Measurements from ENCODE around the gene PDHA1.

The PDHA1 gene

DNA sequence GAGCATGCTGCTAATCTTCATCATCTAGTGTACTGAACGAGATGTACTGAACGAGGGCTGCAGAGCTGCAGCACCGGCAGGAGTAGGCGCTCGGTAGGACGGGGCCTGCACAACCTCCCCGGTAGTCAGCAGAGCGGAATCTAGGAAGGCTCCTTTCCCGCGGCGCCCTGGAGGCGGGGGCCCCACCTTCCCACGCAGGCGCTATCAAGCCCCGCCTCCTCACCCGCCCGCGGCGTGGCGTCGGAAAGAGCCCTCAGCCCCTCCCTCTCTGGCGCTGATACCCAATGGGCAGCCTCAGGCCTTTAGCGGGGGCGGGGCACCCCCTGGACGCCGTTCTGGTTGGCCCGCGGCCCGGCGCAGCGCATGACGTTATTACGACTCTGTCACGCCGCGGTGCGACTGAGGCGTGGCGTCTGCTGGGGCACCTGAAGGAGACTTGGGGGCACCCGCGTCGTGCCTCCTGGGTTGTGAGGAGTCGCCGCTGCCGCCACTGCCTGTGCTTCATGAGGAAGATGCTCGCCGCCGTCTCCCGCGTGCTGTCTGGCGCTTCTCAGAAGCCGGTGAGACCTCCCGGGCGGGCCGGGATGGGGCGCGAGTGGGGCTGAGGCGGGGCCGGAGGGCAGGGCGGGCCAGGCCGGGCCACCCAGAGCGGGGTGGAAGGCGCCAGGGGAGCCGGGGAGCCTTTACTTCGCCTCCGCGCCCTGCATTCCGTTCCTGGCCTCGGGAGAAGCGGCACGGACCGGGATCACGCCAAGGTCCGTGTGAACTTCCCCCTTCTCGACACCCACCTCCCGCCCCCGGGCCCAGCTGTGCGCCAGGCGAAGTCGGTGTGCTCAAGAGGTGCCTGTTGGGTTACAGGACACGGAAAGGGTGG lies at the start of gene PDHA1:
PDHA1 (plus strand) TSS at position 393 of the 874 bp plus-strand sequence; CDS start at position 504, 111 bp downstream.
- DNase-seq (ENCODE audit: low read depth in 1 of 2, low spot score in 1 of 2) = peak; percentile 78 to 83

DNA sequence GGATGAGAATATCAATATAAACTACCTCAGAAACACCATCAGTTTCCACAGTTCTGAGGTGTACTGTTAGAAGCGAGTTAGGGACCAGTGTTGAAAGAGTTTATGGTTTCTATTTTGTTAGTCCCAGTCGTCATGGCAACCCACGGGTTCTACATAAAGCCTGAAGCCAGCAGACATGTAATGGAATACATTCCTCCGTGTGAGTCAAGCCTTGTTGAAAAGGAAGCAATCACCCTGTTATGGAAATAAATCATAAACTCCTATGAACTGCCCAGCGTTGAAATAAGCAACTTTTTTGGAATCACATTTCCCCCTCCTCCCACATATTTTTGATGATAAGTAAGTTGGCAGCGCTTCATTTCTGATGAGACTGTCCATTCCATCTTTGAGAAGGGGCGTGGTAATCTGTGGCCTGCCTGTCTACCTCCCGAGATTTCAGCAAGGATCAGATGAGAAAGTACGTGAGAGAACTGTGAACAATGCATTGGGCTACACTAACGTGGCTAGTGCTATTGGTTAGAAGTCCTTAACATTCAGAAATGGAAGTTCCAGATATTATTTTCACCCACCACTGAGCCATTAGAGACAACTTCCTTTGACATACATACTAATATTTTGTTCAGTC lies 40.4 kb upstream of the PDHA1 start:
- DNase-seq (ENCODE audit: low read depth in 1 of 2, low spot score in 1 of 2) = no peak

DNA sequence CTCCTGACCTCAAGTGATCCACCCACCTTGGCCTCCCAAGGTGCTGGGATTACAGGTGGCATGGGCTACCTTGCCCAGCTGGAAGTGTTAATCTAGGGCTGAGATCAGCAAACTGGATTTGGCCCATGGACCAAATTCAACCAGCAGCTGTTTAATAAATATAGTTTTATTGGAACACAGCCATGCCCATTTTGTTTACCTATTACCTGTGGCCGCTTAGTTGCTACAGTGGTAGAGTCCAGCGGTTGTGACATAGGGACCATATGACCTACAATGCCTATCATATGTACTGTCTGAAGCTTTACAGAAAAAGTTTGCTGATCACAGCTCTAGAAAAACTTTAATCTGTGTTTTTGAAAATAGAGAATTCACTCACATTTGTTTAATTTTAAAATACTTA lies 17.2 kb upstream of the PDHA1 start:
- no peak for DNase-seq (ENCODE audit: low read depth in 1 of 2, low spot score in 1 of 2)

DNA sequence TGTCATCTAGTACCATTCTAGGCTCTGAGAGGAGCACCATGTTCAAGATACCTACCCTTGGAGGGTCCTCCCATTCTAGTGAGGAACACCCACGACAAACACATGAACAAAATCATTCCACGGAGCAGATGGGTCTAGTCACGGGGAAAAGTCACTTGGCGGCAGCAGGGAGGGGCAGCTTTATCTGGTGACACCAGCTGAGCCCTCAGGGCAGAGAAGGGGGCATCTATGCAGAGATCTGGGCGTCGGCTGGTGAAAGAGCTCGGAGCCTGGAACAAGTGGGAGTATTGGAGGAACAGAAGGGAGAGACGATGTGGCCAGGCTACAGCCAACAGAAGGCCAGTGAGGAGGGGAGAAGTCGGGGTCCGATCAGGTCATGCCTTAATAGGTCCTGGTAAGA lies 11.9 kb upstream of the PDHA1 start:
- DNase-seq (ENCODE audit: low read depth in 1 of 2, low spot score in 1 of 2) = no peak

DNA sequence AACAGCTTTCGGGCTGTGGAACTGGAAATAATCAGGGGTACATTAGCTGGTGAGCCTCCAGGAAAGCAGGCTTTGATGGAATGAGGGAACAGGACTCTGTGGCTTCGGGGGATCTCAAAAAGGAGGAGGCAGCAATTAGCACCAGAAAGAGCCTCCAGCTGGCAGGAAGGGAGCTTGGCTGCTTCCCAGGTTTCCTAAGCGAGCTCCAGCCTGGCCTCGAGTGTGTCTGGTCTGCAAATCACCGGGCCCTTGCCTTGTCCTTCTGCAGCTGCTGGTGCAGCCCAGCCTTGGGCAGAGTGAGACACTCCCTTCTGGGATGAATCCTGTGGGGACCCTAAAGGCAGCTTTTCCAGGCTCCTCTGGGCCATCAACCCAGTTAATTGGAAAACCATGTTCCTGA lies 10.7 kb upstream of the PDHA1 start:
- no peak for DNase-seq (ENCODE audit: low read depth in 1 of 2, low spot score in 1 of 2)

DNA sequence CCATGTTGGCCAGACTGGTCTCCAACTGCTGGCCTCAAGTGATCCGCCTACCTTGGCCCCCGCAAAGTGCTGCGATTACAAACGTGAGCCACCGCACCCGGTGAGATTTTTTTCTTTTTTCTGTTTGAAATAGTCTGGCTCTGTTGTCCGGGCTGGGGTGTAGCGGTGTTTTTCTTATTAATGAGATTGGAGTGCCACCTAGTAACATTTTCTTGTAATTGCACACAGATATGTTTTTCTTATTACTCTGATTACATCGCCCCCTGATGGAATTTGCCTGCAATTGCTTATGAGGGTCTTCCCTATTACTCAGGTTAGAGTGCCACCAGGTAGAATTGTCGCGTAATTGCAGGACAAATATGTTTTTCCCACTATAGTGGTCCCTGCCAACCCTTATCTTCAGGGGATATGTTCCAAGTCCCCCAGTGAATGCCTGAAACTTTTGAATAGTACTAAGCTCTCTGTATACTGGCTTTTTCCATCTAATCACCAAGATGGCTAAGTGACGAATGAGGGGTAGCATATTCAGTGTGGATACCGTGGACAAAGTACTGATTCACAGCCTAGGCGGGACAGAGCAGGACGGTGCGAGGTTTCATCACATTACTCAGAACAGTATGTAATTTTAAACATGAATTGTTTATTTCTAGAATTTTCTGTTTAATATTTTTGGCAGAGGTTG lies 8.6 kb upstream of the PDHA1 start:
- no peak for DNase-seq (ENCODE audit: low read depth in 1 of 2, low spot score in 1 of 2)

DNA sequence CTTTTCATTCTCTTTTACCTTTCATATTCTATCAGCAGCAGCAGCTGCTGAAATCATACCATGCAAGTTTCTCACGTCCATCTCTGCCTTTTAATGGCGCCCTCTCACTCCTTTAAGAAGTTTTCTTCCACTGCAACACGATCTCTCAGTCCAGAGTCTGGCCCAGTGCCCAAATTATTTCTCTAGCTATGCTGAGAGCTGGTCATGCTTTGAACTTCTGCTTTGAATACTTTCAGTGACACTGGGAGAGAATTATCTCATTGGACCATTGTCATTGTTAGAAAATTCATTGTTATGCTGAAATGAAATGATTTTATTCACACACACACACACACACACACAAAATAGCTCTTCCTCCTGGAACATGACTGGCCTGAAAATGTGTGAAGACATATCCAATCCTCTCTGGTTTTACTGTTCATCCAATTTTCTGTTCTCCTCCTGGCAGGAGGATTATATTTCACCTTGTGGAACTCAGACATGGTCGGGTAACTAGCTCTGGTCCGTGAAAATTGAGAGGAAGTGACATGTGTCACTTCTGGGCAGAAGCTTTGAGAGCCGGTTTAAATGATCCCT lies 1.3 kb upstream of the PDHA1 start:
- no peak for DNase-seq (ENCODE audit: low read depth in 1 of 2, low spot score in 1 of 2)

DNA sequence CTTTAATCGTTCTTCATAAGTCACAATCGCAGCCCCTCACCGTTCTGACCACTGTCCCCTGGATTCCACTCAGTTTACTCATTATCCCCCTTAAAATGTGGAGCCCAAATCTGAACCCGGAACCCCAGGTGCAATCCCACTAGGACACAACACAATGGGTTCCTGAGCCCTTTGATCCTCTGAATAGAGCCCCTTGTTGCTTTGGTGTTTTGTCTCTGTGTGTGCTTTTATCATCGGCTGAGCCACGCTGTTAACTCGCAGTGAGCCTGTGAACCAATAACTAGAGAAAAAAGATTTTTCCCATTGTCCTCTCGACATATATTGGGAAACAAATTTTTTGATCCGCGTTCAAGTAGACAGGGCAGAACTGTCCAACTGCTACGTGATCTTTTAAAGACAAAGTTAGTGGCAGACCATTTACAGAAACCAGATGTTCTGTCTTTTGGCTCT lies 617 bp upstream of the PDHA1 start:
- DNase-seq (ENCODE audit: low read depth in 1 of 2, low spot score in 1 of 2) = no peak

DNA sequence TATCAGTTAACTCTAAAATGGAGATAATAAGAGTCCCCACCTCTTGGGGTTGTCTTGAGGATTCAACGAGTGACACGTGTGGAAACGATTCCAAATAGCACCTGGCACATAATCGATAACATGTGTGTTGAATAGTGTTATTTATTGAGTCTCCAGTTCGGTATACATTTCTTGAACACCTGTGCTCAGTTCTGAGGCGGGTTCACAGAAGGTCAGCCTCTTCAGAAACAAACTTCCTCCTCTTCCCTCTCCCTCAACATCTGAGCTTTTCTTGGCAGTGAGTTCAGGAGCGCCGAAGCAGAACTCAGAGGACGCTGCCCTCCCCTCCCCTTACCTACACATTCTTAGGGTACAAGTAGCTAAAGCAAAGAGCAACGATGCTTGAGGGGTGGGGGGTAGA lies 934 bp downstream of the PDHA1 start:
- DNase-seq (ENCODE audit: low read depth in 1 of 2, low spot score in 1 of 2) = no peak

DNA sequence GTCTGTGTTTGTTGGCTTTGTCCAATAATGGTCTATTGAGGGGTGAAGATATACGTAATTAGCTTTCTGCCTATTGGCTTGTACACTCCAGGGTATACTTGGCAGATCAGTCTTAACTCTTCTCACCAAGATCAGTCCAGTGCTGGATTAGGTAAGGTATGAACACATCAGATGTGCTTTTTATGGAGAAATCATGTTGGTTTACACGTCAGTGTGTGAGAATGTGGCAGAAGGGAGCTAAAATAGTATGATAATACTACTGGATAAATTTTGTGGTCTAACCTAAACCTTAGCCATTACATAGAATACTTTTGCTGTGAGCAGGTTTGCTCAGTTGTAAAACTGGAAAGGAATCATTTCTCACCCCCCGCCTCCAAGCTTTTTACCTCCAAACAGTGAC lies 4.2 kb downstream of the PDHA1 start:
- DNase-seq (ENCODE audit: low read depth in 1 of 2, low spot score in 1 of 2) = no peak

DNA sequence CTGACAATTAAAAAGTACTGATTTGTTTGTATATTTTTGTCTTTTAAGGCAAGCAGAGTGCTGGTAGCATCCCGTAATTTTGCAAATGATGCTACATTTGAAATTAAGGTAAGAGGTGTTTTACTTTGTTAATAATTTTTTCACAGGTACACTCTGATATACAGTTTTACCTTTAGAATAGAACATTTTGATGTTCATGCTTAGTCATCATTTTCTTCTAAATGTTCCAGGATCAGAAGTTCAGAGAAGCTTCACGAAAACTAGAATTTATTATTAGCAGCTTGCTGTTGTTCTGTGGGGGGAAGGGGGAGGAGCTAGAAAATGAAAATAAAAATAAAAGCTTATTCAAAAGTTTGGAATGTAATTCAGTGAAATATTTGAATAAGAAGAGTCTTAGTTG lies 5.5 kb downstream of the PDHA1 start:
- no peak for DNase-seq (ENCODE audit: low read depth in 1 of 2, low spot score in 1 of 2)

DNA sequence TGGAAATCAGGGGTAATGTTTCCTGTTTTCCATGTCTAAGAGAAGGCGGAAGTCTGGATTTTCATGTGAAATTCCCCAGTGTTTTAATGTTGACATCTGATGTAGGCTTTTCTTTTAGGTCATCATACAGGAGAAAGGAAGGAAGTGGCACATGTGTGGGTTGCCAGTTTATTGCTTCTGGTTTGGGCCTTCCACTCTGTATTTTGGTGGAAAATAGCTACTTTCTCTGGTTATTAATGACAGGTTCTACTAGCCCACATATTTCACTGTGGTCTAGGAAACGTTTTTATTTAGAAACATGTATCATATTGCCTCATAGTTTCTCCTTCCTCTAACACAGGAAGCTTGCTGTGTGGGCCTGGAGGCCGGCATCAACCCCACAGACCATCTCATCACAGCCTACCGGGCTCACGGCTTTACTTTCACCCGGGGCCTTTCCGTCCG lies 7.2 kb downstream of the PDHA1 start:
- DNase-seq (ENCODE audit: low read depth in 1 of 2, low spot score in 1 of 2) = no peak

DNA sequence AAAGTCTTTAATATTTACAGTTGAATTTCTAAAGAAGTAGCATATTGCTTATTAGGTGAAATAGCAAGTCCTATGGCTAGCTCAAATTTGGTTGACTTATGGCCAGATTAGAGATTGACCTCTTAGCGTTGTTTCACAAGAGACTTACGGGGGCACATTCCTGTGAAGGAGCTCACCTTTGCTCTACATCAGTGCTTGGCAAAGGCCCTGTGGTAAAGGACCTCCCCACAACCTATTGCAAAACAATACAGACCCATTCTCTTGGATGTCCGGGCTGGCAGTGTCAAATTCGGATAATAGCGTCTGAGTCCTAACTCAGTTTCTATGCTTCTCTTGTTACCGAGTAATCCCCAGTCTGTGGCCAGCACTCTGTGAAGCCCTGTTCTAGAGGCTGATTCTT lies 10.9 kb downstream of the PDHA1 start:
- DNase-seq (ENCODE audit: low read depth in 1 of 2, low spot score in 1 of 2) = no peak

DNA sequence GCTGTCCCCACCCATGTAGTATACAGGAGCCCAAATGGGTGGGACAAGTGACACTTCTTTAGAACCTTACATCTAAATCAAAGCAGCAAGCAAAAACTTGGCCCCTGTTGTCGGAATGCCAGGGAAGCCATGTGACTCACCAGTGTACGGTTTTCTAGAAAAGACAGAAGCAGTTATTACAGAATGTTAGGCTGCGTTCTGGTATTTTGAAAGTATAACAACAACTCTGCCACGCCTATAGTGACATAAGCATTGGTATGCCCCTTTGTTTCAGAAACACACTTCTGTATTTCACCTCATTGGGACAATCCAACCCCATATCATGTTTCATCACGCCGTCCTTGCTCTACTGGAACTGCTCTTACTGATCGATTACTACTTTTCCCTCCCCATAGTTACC lies 14.8 kb downstream of the PDHA1 start:
- DNase-seq (ENCODE audit: low read depth in 1 of 2, low spot score in 1 of 2) = no peak

DNA sequence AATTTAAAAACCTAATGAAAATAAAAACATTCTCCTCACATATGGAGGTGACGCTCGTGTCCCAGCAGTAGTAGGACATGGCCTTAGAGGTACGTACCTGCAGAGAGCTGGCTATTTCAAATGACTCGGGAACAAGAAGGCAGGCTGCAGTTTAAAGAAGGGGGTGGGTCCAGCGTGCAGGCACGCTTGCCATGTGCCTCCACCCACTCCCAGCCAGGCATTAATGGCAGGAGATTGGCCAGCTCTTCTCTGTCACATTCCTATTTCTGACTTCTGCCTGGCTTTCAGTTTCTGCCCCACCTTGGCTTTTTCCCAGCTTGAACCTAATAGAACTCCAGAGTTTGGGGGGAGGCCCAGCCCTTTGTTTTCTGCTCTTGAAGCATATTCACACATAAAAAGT lies 17.2 kb downstream of the PDHA1 start:
- no peak for DNase-seq (ENCODE audit: low read depth in 1 of 2, low spot score in 1 of 2)

DNA sequence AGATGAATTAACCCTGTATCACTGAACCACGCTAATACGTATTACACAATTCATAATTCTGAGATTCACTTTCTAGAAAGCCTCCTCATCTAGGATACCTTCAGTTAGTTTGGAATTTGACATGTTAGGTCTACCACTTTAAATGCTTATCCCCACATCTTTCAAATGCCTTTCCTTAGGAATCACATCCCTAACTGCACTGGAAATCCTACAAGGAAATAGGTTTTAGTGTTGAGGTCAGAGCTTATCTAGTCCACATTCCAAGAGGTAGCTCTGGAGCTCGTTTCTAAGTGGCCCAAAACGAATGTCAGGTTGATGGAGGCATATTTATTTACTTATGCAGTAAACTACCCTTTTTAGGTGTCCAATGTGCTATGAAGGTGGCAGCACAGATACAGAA lies 18.0 kb downstream of the PDHA1 start:
- DNase-seq (ENCODE audit: low read depth in 1 of 2, low spot score in 1 of 2) = no peak

DNA sequence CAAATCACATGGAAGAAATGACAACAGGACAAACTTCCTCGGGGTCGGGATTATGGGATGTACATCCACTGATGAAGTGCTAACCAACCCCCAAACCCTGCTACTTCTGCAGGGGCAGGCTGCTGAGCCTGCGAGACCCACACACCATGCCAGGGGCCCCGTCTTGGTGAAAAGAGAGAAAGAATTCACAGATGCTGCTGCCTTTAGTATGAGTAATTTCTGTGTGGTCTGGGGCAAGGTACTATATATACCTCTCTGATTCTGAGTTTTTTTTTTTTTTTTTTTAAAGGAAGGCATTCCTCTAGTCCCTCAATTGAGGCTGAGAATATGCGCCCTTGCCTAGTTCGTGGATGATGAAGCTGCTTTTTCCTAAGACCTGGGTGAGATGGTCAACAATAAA lies 24.8 kb downstream of the PDHA1 start:
- DNase-seq (ENCODE audit: low read depth in 1 of 2, low spot score in 1 of 2) = no peak

DNA sequence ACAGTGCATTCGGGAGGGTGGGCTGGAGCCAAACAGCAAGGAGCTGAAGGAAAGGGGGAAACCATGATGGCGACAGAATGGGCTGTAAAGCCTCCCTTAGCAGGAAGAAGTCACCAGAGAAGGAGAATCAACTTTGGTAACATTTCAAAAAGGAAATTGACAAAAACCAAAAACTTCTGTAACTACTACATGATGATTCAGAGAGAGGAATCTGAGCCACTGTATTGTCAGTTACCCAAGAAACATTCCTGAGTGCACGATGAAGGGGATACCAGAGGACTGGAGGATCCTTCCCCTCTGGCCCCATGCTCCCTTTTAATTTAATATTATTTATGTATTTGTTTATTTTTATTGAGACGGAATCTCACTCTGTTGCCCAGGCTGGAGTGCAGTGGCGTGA lies 26.3 kb downstream of the PDHA1 start:
- DNase-seq (ENCODE audit: low read depth in 1 of 2, low spot score in 1 of 2) = no peak

DNA sequence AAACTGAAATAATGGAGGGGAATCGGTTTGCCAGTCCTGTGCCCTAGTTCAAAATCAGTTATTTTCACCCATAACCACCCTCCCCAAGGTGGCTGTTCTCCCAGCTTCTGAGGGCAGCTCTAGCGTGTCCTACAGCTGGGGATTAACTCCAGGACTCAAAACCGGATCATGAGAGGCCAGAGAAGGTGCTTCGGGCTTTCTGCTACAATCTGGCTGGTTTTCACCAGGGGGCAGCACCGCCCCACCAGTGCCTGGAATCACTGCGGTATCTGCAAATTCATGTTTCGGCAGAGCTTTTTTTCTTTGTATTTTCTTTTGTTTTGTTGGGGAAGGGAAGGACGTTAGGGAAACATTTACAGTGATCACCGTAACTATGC lies 28.4 kb downstream of the PDHA1 start:
- peak; percentile 31 to 47 for DNase-seq (ENCODE audit: low read depth in 1 of 2, low spot score in 1 of 2)

DNA sequence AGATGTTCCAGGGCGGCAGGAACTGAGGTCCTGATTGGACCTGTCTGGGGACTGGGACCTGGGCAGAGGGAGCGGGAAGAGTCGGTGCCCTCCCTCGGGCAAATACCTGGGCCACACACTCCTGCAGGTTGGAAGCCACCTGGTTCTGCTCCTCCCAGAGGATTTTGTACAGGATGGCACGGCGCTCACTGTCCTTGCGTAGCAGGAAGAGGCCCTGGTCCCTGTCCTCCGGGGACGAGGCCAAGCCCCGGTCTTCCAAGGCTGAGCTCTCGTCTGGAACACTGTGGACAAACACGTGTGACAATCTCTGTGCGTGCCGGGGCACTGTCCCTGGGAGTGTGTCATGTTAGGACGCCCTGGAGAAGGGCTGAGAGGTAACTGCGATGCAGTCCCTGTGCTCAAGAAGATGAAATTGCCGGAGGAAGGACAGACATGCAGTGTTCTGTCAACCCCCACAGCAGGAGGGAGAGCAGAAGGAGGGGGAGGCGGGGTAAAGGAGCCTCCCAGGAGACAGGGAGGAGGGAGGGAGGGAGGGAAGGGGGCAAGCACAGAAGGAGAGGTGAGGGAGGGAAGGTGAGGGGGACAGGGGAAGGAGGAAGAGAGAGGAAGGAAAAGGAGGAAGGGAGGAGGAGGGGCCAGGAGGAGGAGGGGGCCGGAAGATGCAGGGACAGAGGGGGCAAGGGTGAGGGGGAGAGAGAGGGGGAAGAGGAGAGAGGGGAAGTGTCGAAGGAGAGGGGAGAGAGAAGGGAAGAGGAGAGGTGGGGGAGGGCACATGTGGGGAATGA lies 29.0 kb downstream of the PDHA1 start:
- DNase-seq (ENCODE audit: low read depth in 1 of 2, low spot score in 1 of 2) = no peak

DNA sequence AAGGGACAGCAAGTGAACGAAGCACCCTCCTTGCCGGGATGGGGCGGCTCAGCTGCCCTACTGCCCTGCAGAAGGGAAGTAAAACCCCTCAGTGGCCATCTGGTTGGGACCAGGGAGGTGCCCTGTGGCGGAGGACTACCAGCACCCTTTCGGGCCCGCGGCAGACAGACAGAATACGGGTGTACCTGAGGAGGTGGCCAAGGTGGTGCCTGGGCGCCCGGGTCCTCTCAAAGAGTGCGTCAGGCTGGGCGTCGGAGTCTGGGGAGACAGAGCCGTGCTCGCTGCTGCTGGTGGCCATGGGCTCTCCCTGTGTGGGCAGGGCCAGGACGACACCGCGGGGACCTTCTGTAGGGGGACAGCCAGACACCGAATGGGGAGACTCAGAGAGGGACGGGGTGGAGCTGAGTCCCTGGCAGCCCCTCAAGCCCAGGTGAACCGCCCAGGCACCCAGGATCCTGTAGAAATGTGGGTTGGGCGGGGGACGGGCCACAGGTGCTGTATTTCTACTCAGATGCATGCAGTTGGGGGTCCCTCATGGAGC lies 29.7 kb downstream of the PDHA1 start:
- DNase-seq (ENCODE audit: low read depth in 1 of 2, low spot score in 1 of 2) = no peak
